HCT116 (cell line): ENCODE data around the gene GNAO1. TPM values are rescaled to one million over a fixed set of nuclear protein-coding genes. Genes with fewer than 3 reads are reported as not detected.
"Not testable (repeated sequence)": the region's sequence is repeated elsewhere in the genome, so short reads cannot be mapped to it uniquely, and the experiment has no call there.

Experiments used
- ATAC-seq: fragments of 200-7000 bp; cut with Tn5 transposase; 2 replicates; pipeline ENCODE4 v1.9.1; 2020; ENCODE audit warnings: mild to moderate bottlenecking, moderate library complexity
- BruUV-seq: library from RNA; stranded (reverse); fragments of 400-500 nt; replicated peaks from 2 replicates; lab custom pipeline; 2021; lab: Mats Ljungman, UMichigan
- CTCF ChIA-PET: fragments of 300-600 bp; sonication (Branson Sonifier 250); formaldehyde crosslinking; loops from one replicate; lab custom pipeline; 2021; ENCODE audit warnings: antibody characterized with exemption; lab: Charles Lee
- POLR2A ChIA-PET: fragments of 300-600, 350-600 bp; sonication (Branson Sonifier 250); formaldehyde crosslinking; loops from one replicate; lab custom pipeline; 2021; ENCODE audit warnings: antibody characterized with exemption; lab: Charles Lee
- RAD21 ChIA-PET, 2 experiments: fragments of 300-600 bp; sonication (Branson Sonifier 250); formaldehyde crosslinking; loops; one replicate each; lab custom pipeline; 2023; ENCODE audit warnings: low total read pairs in 2 of 2; ENCODE audit not compliant: uncharacterized antibody in 2 of 2, unreplicated experiment in 2 of 2, low non-redundant PET in 1 of 2; lab: Charles Lee
- DNase-seq: peaks from one replicate; pipeline ENCODE4 v3.0.0-alpha.2; 2010; ENCODE audit warnings: low read depth, low spot score
- H2AFZ ChIP-seq: fragments of 200-600 bp; shearing (Covaris generic), sonication (generic); 2 replicates; pipeline ENCODE4 v1.6.1; 2017; ENCODE audit warnings: low read depth, mixed run types, mixed read lengths, antibody characterized with exemption, low read length; ENCODE audit not compliant: poor library complexity, severe bottlenecking
- H3K27ac ChIP-seq: 2 replicates; pipeline ENCODE4 v1.5.1; 2012; ENCODE audit warnings: low read depth, low read length
- H3K27me3 ChIP-seq: fragments of 200-600 bp; sonication (generic); 2 replicates; pipeline ENCODE4 v1.6.1; 2016; ENCODE audit warnings: mixed run types, low read length, mixed read lengths; ENCODE audit not compliant: insufficient read depth
- H3K36me3 ChIP-seq, 2 experiments: fragments of 200-500 bp in 1 of 2; fragments of 200-600 bp in 1 of 2; sonication (Bioruptor generic) in 1 of 2; sonication (generic) in 1 of 2; 2 replicates each; pipeline versions ENCODE4 v1.5.1 to v1.6.1; 2014 to 2016; ENCODE audit warnings: low read length in 2 of 2, inconsistent platforms in 1 of 2, mixed read lengths in 1 of 2, mixed run types in 1 of 2; ENCODE audit not compliant: insufficient read depth in 2 of 2, control insufficient read depth in 1 of 2
- H3K4me1 ChIP-seq, 2 experiments: fragments of 200-600 bp in 1 of 2; sonication (generic) in 1 of 2; 2 replicates each; pipeline versions ENCODE4 v1.5.1 to v1.6.1; 2012 to 2017; ENCODE audit warnings: low read length in 2 of 2, inconsistent platforms in 1 of 2, mild to moderate bottlenecking in 1 of 2, mixed read lengths in 1 of 2, mixed run types in 1 of 2, moderate library complexity in 1 of 2; ENCODE audit not compliant: insufficient read depth in 2 of 2, control insufficient read depth in 1 of 2
- H3K4me2 ChIP-seq: fragments of 200-600 bp; sonication (generic); 2 replicates; pipeline ENCODE4 v1.6.1; 2017; ENCODE audit warnings: mixed run types, low read length, mixed read lengths
- H3K4me3 ChIP-seq, 2 experiments: fragments of 200-600 bp in 1 of 2; sonication (generic) in 1 of 2; replicated peaks in 1 of 2; 2 replicates each; pipeline ENCODE4 v1.5.1; 2011 to 2016; ENCODE audit warnings: low read length in 2 of 2, control low read depth in 1 of 2, low read depth in 1 of 2, mild to moderate bottlenecking in 1 of 2, mixed read lengths in 1 of 2, mixed run types in 1 of 2
- H3K79me2 ChIP-seq: fragments of 200-600 bp; sonication (generic); 2 replicates; pipeline ENCODE4 v1.6.1; 2017; ENCODE audit warnings: mild to moderate bottlenecking, mixed run types, low read length, moderate library complexity, mixed read lengths; ENCODE audit not compliant: insufficient read depth
- H3K9ac ChIP-seq: fragments of 200-600 bp; sonication (generic); 2 replicates; pipeline ENCODE4 v1.6.1; 2016; ENCODE audit warnings: low read length, mixed read lengths
- H3K9me2 ChIP-seq: fragments of 200-600 bp; sonication (generic), shearing (Covaris generic); 2 replicates; pipeline ENCODE4 v1.6.1; 2017; ENCODE audit warnings: mixed run types, mild to moderate bottlenecking, moderate library complexity; ENCODE audit not compliant: insufficient read depth
- H3K9me3 ChIP-seq, 2 experiments: fragments of 200-500 bp in 1 of 2; fragments of 200-600 bp in 1 of 2; sonication (Bioruptor generic) in 1 of 2; sonication (generic) in 1 of 2; 2 replicates each; pipeline ENCODE4 v1.6.1; 2014 to 2017; ENCODE audit warnings: low read length in 2 of 2, mixed read lengths in 2 of 2, inconsistent platforms in 1 of 2, low read depth in 1 of 2, mild to moderate bottlenecking in 1 of 2, mixed run types in 1 of 2, moderate library complexity in 1 of 2; ENCODE audit not compliant: control insufficient read depth in 1 of 2, insufficient read depth in 1 of 2
- H4K20me1 ChIP-seq: fragments of 200-600 bp; sonication (generic), shearing (Covaris generic); 2 replicates; pipeline ENCODE4 v1.6.1; 2017; ENCODE audit warnings: mixed run types, mild to moderate bottlenecking, moderate library complexity; ENCODE audit not compliant: insufficient read depth
- CTCF ChIP-seq, 3 experiments: fragments of 200-600 bp in 1 of 3; sonication (generic) in 1 of 3; IDR thresholded peaks in 2 of 3; conservative IDR thresholded peaks in 1 of 3; 2 replicates each; pipeline ENCODE4 v1.5.1; 2012 to 2017; ENCODE audit warnings: low read depth in 2 of 3, low read length in 2 of 3, antibody characterized with exemption in 1 of 3, borderline replicate concordance in 1 of 3, control low read depth in 1 of 3, mild to moderate bottlenecking in 1 of 3, mixed read lengths in 1 of 3, mixed run types in 1 of 3, moderate library complexity in 1 of 3; ENCODE audit not compliant: insufficient read depth in 1 of 3
- FOSL1 ChIP-seq: IDR thresholded peaks from 2 replicates; pipeline ENCODE4 v1.6.1; 2012; ENCODE audit warnings: low read depth
- intact Hi-C: fragments of 100-400 bp; cut with micrococcal nuclease; formaldehyde crosslinking; loops from 2 replicates; pipeline ENCODE4 v1.10.0; 2022
- total RNA-seq: library from RNA; stranded (reverse); gene quantifications from one replicate; pipeline ENCODE4 v1.2.1, GENCODE V29; 2021; ENCODE audit not compliant: unreplicated experiment

The GNAO1 gene
- total RNA-seq, 1 experiment from 2014 or later: 0.12 TPM

- POLR2A ChIA-PET, H3K27me3 ChIP-seq, intact Hi-C loops, H3K4me1 ChIP-seq, DNase-seq, BruUV-seq, H3K4me3 ChIP-seq, ATAC-seq, RAD21 ChIA-PET, H3K79me2 ChIP-seq, CTCF ChIA-PET, H2AFZ ChIP-seq, H4K20me1 ChIP-seq, H3K9me3 ChIP-seq, H3K9me2 ChIP-seq, H3K4me2 ChIP-seq, H3K27ac ChIP-seq, H3K9ac ChIP-seq: not testable (repeated sequence)
- peaks cover 11 to 13% of the 10 kb centered on the region in 2 experiments; a peak in 2 of 4 replicates for H3K36me3 ChIP-seq
Measured at GRCh38 chr16:56396724-56397123, 205.4 kb downstream of the GNAO1 start.

- peaks cover 25 to 26% of the 10 kb centered on the region in 2 experiments for H3K36me3 ChIP-seq
- RAD21 ChIA-PET: no interaction called here
- intact Hi-C loops: no loop called here
- H3K4me2 ChIP-seq: no peak overlapping the region
- CTCF ChIA-PET: interaction anchor here (0.7 kb wide), 1 partner anchor 95 kb away, joined by 3 read pairs; no protein-coding TSS in a partner anchor
- POLR2A ChIA-PET: no interaction called here
- no peak overlapping the region for H3K27ac ChIP-seq
- TF ChIP-seq CTCF (IDR thresholded peaks at IDR 0.05 in 2 of 3, conservative IDR thresholded peaks at IDR 0.05 in 1 of 3; ENCODE audit: borderline replicate concordance in 1 of 3, insufficient read depth in 1 of 3, low read depth in 2 of 3, low read length in 2 of 3) (no peak), FOSL1 (no peak)
- BruUV-seq: no TSS peak
- no peaks in the 10 kb centered on the region for H4K20me1 ChIP-seq
- no peak overlapping the region for H2AFZ ChIP-seq
- no peaks in the 10 kb centered on the region for H3K9me2 ChIP-seq
- no peak overlapping the region for H3K9ac ChIP-seq
- no peaks in the 10 kb centered on the region for H3K4me1 ChIP-seq
- H3K9me3 ChIP-seq: no peaks in the 10 kb centered on the region
- DNase-seq: no peak
- H3K79me2 ChIP-seq: 0 out of 2 replicates have a peak, but pooled peaks cover 4% of the 10 kb centered on the region
- H3K27me3 ChIP-seq: no peaks in the 10 kb centered on the region
- H3K4me3 ChIP-seq: no peak overlapping the region
- no peak for ATAC-seq
Measured at GRCh38 chr16:56399047-56399446, 207.8 kb downstream of the GNAO1 start.
